ENCODE data around the gene MED15. TPM values are rescaled to one million over a fixed set of nuclear protein-coding genes. Genes with fewer than 3 reads are reported as not detected.

The MED15 gene
- total RNA-seq, 2 experiments from 2014 or later, result 227 to 233 TPM

DNA sequence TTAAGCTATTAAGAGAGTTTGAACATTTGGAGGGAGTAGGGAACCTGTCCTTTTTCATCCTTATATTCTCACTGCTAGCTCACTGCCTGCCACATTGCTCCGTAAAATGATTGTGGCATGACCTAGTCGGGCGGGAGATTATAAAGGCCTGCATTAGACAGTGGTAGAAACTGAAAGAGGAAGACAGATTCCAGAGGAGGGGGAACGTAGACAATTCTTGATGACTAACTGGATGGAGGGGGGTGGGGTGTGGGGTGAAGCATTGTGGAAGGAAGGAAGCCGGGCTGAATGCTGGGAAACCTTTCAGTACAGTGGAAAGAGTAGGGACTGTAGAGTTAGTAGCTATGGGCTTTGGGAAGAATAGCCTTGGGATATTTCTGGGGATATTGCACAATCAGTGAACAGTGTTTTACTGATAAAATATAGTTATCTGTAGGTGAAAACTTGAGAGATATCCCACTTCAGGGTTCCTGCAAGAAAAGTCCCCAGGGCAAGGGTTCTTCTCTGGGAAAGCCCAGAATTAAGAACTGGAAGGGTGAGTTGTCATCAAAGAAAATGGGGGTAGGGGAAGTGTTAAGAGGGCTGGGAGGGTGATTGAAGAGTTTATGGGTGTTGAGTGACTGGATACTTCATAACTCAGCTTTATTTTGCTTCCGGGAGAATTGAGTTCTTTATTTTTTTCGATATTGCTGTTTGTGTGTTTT lies 2.1 kb downstream of the MED15 start:
- peak; percentile 29 for ATAC-seq (ENCODE audit: low read depth)

DNA sequence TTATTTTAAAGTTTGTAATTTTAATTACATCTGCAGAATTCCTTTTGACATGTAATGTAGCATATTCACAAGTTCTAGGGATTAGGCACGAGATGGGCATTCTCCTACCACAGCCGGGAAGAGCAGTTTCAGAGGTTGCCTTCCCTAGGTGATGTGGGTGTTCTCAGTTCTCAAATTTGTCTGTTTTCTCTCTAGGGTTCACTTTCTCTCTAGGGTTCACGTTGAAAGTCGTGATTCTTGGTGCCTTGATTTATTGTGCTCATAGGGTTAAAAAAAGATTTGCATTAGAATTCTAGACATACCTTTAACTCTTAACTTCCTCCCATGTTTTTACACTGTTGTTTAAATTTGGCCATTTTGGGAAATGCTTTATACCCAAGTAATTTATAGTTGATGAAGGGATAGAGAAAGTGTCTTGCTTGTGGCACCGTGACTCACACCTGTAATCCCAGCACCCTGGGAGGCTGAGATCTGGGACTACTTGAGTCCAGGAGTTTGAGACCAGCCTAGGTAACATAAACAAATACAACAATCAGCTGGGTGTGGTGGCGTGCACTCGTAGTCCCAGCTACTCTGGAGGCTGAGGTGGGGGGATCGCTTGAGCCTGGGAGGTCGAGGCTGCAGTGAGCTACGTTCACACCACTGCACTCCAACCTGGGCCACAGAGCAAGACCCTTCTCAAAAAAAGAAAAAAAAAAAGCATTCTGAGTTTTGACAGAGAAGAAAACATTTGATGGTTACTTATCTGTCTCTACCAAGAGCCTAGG lies 3.6 kb downstream of the MED15 start:
- Mint-ChIP-seq H3K27ac (peak overlapping the region; percentile 2), H3K4me1 (peaks cover 50% of the 10 kb centered on the region), H3K27me3 (no peaks in the 10 kb centered on the region), H3K9me3 (no peaks in the 10 kb centered on the region), H3K36me3 (peaks cover 37% of the 10 kb centered on the region), H3K4me3 (no peak overlapping the region)
- DNase-seq (no peak), ATAC-seq (ENCODE audit: low read depth) (no peak)
- POLR2A ChIA-PET, result interaction anchor here (0.9 to 4.5 kb wide), 2 partner anchors 40 to 45 kb away, joined by 3 to 33 read pairs; no protein-coding TSS in a partner anchor

More for the DNA sequence above, 2.1 kb downstream of the MED15 start:
- Mint-ChIP-seq H3K4me1 (peaks cover 46% of the 10 kb centered on the region), H3K9me3 (no peaks in the 10 kb centered on the region), H3K4me3 (peak overlapping the region; percentile 97), H3K27ac (peak overlapping the region; percentile 98), H3K36me3 (peaks cover 32% of the 10 kb centered on the region), H3K27me3 (no peaks in the 10 kb centered on the region)
- POLR2A ChIA-PET, result interaction anchor here (0.6 to 4.5 kb wide), 7 partner anchors 8 to 553 kb away, joined by 3 to 33 read pairs (median 5); no protein-coding TSS in a partner anchor
- DNase-seq, result no peak

- Mint-ChIP-seq H3K27me3 (no peaks in the 10 kb centered on the region), H3K4me3 (no peak overlapping the region), H3K4me1 (peaks cover 50% of the 10 kb centered on the region), H3K36me3 (peaks cover 37% of the 10 kb centered on the region), H3K9me3 (no peaks in the 10 kb centered on the region), H3K27ac (peak overlapping the region; percentile 34)
- DNase-seq (no peak), ATAC-seq (ENCODE audit: low read depth) (no peak)
- POLR2A ChIA-PET, result interaction anchor here (0.7 to 4.5 kb wide), 3 partner anchors 40 to 51 kb away, joined by 3 to 33 read pairs (median 5); no protein-coding TSS in a partner anchor
Measured at GRCh38 chr22:20511578-20512229, 4.3 kb downstream of the MED15 start.

- H3K4me1 Mint-ChIP-seq, result peaks cover 49% of the 10 kb centered on the region
- no peaks in the 10 kb centered on the region for H3K9me3 Mint-ChIP-seq
- ATAC-seq (ENCODE audit: low read depth) (no peak), DNase-seq (no peak)
- H3K27ac Mint-ChIP-seq, result no peak overlapping the region
- no peak overlapping the region for H3K4me3 Mint-ChIP-seq
- H3K36me3 Mint-ChIP-seq, result peaks cover 21% of the 10 kb centered on the region
- POLR2A ChIA-PET, result interaction anchor here (1.0 kb wide), 1 partner anchor 9 kb away, joined by 3 read pairs; no protein-coding TSS in a partner anchor
- H3K27me3 Mint-ChIP-seq, result no peaks in the 10 kb centered on the region
Measured at GRCh38 chr22:20514658-20515406, 7.4 kb downstream of the MED15 start.

DNA sequence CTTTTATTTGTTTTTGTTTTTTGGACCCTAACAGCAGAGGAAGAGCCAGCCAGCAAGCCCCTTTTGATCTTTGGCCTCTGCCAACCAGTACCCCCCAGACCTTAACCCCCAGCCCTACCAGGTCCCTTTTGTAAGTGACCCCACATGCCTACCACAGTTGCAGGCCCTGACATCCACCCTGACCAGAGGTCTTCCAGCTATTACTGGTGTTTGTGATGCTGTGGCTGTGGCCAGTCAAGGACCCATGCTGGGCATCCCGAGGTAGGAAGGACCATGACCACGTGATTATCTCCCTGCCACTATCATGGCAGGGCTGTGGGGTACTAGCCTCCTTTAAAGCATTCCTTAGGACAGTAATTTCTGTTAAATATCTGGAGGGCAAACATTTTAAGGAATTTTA lies 9.0 kb downstream of the MED15 start:
- Mint-ChIP-seq H3K36me3 (peaks cover 29% of the 10 kb centered on the region), H3K27ac (no peak overlapping the region)
- POLR2A ChIA-PET, result no interaction called here

DNA sequence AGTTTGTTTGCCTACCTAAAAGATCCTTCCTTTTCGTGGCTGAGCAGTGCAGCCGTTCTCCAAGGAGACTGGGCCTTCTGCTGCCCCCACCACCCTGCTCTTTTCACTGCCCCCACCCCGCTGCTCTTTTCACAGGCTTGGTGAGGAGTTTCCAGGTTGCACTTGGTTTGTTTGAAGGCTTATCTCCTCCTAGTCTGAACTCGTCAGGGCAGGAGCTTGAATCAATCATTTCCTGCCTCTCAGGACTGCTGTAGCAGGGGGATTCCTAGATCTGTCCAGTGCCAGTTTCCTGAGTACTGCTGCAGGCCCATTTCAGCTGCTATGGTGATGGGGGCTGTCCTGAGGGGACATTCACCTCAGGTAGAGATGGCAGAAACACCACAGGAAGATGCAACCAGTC lies 10.0 kb downstream of the MED15 start:
- Mint-ChIP-seq H3K27me3 (no peaks in the 10 kb centered on the region), H3K4me3 (no peak overlapping the region), H3K4me1 (peaks cover 48% of the 10 kb centered on the region), H3K27ac (peak overlapping the region; percentile 72), H3K9me3 (no peaks in the 10 kb centered on the region), H3K36me3 (peaks cover 29% of the 10 kb centered on the region)
- ATAC-seq (ENCODE audit: low read depth) (no peak), DNase-seq (no peak)
- POLR2A ChIA-PET, result interaction anchor here (1.2 kb wide), 1 partner anchor 8 kb away, joined by 5 read pairs; no protein-coding TSS in a partner anchor

More for the DNA sequence above, 9.0 kb downstream of the MED15 start:
- ATAC-seq (ENCODE audit: low read depth) (no peak), DNase-seq (no peak)
- H3K9me3 Mint-ChIP-seq, result no peaks in the 10 kb centered on the region
- H3K4me3 Mint-ChIP-seq, result no peak overlapping the region
- no peaks in the 10 kb centered on the region for H3K27me3 Mint-ChIP-seq
- peaks cover 48% of the 10 kb centered on the region for H3K4me1 Mint-ChIP-seq

DNA sequence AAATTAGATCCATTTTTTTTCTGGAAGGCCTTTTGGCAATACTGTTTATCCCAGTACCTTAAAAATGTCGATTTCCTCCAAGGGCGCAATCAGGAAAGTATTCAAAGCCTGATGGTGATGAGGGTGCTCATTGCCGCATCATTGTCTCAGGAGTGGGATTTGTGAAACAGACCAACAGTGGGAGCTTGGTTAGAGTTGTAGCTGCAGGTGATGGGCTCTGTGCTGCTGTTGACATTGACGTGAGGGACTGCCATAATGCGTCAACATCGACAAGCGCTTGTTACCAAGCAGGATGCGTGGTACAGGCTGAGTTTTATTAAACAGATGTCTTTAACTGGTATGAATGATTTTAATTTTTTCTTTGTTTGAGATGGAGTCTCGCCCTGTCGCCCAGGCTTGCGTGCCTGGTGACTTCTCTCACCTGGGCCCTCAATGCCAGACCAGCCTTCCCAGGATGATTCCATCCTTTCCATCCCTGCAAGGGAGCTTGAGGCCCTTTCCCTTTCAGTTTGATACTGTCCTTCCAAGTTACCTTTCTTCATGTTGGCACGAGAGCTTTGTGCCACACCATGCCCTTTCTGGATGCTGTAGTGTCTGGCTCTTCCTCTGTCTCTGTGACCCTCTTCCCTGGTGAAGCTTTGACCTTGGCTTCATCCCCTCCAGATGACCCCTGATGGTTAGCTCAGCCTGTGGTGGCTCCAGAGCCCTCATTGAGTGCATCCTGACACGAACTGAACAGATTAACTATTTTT lies 10.6 kb downstream of the MED15 start:
- Mint-ChIP-seq H3K9me3 (no peaks in the 10 kb centered on the region), H3K4me1 (peaks cover 51% of the 10 kb centered on the region), H3K27me3 (no peaks in the 10 kb centered on the region), H3K36me3 (peaks cover 32% of the 10 kb centered on the region), H3K4me3 (no peak overlapping the region), H3K27ac (peak overlapping the region; percentile 72)
- POLR2A ChIA-PET, result interaction anchor here (0.8 to 1.2 kb wide), 3 partner anchors 9 to 13 kb away, joined by 3 to 5 read pairs (median 3); partner anchors contain the start of gene MED15
- ATAC-seq (ENCODE audit: low read depth) (no peak), DNase-seq (no peak)

- Mint-ChIP-seq H3K4me3 (no peak overlapping the region), H3K27ac (no peak overlapping the region), H3K36me3 (peaks cover 27% of the 10 kb centered on the region), H3K27me3 (no peaks in the 10 kb centered on the region), H3K4me1 (peaks cover 57% of the 10 kb centered on the region), H3K9me3 (no peaks in the 10 kb centered on the region)
- POLR2A ChIA-PET, result interaction anchor here (0.9 to 1.6 kb wide), 3 partner anchors 12 to 38 kb away, joined by 4 to 5 read pairs (median 5); partner anchors contain the start of genes KLHL22 and MED15
- no peak for ATAC-seq (ENCODE audit: low read depth)
- DNase-seq, result no peak
Measured at GRCh38 chr22:20519558-20519957, 12.1 kb downstream of the MED15 start.

- H3K9me3 Mint-ChIP-seq, result no peaks in the 10 kb centered on the region
- H3K36me3 Mint-ChIP-seq, result peaks cover 25% of the 10 kb centered on the region
- no peaks in the 10 kb centered on the region for H3K27me3 Mint-ChIP-seq
- peaks cover 54% of the 10 kb centered on the region for H3K4me1 Mint-ChIP-seq
- ATAC-seq (ENCODE audit: low read depth), result peak; percentile 16
- H3K27ac Mint-ChIP-seq, result peak overlapping the region; percentile 74
- no peak for DNase-seq
- POLR2A ChIA-PET, result interaction anchor here (0.9 to 1.6 kb wide), 3 partner anchors 13 to 37 kb away, joined by 4 to 5 read pairs (median 5); partner anchors contain the start of genes KLHL22 and MED15
- no peak overlapping the region for H3K4me3 Mint-ChIP-seq
Measured at GRCh38 chr22:20520093-20520511, 12.7 kb downstream of the MED15 start.

GRCh38 chr22:20522134-20523004 lies 15.0 kb downstream of the MED15 start:
- POLR2A ChIA-PET, result no interaction called here
- Mint-ChIP-seq H3K4me1 (peaks cover 59% of the 10 kb centered on the region), H3K9me3 (no peaks in the 10 kb centered on the region), H3K36me3 (peaks cover 34% of the 10 kb centered on the region), H3K4me3 (peak overlapping the region; percentile 43), H3K27me3 (no peaks in the 10 kb centered on the region), H3K27ac (peak overlapping the region; percentile 82)
- ATAC-seq (ENCODE audit: low read depth) (no peak), DNase-seq (no peak)

Measured in activated naive CD8-positive, alpha-beta T cell treated with anti-CD3 and anti-CD28 coated beads, Interleukin-2, amount 10 ng/mL, durations not matched to agents 7 days and 5 days (primary cell).